GM18909 (cell line): ENCODE results near the gene CGB2.
"Not testable (repeated sequence)": the region's sequence is repeated elsewhere in the genome, so short reads cannot be mapped to it uniquely, and the experiment has no call there.

Experiments
- ATAC-seq: cut with Tn5 transposase; IDR thresholded peaks from one replicate; pipeline ENCODE4 v1.9.1; 2021; ENCODE audit warnings: mild to moderate bottlenecking; ENCODE audit not compliant: unreplicated experiment, poor library complexity

The CGB2 gene

DNA sequence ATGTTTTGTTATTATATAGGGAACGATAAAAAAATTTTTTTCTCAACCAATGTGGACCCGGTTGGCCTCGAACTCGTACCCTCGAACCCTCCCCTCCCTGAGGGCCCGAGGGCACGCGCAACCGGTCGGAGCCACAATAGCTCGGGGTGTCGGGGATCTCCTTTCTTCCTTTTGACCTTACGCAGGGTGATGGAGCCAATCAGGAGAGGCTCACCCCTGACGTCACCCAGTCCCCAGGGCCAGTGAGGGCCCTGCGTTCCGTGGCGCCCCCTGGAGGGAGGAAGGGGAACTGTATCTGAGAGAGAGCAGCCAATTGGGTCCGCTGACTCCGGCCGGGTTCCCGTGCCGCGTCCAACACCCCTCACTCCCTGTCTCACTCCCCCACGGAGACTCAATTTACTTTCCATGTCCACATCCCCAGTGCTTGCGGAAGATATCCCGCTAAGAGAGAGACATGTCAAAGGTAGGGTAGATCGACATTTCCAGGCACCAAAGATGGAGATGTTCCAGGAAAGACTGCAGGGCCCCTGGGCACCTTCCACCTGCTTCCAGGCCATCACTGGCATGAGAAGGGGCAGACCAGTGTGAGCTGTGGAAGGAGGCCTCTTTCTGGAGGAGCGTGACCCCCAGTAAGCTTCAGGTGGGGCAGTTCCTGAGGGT, at the start of gene CGB2:
TSS of gene CGB2 (plus strand) at position 249 of the 660 bp plus-strand sequence. CDS start at position 455, 206 bp downstream.
- not testable (repeated sequence) for ATAC-seq

DNA sequence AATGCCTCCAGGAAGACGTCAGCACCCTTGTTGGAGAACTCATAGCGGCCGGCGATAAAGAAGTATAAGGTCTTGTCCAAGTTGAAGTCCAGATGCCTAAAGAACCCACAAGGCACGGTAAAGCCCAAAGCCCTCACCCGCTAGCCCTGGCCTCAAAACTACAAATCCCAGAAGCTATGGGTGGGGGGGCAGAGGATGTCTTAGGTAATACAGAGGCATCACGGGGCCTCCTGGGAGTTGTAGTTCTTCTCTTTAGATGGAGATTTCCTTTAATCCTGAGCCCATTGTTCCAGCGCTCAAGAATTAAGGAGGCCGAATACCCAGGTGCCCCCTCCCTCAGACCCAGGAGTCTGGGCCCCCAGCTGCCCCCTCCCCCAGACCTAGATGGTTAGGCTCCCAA, 49.4 kb upstream of the CGB2 start:
- no peak for ATAC-seq

DNA sequence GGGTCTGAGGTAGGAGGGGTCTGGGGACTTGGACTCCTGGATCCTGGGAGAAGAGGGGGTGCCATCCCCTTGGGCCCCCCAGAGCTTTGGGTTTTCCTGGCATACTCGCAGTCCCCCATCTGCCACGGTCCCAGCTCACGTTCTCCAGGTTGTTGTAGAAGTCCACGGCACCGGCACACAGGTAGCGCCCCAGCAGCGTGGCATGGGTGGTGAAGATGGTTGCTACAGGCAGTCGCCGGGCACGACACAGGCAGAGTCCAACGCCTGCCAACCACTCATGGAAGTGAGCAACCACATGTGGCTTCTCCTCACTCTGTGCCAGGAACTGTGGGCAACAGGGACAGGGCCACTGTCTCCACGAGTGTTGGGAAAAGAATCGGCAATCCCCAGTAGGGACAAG, 46.0 kb upstream of the CGB2 start:
- no peak for ATAC-seq

DNA sequence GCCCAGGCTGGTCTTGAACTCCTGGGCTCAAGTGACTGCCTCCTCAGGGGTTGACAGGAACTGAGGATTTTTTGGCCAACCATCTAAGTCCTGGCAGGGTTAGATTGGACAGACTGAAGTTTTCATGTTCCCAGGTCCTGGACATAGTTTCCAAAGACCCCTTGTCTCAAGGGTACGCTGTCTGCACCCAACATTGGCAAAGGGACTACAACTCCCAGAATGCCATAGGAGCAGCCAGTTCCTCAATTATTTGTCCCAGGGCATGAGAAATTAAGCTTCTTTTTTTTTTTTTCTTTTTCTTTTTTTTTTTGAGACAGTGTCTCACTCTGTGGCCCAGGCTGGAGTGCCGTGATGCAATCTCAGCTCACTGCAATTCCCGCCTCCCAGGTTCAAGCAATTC, 45.5 kb upstream of the CGB2 start:
- ATAC-seq = no peak

DNA sequence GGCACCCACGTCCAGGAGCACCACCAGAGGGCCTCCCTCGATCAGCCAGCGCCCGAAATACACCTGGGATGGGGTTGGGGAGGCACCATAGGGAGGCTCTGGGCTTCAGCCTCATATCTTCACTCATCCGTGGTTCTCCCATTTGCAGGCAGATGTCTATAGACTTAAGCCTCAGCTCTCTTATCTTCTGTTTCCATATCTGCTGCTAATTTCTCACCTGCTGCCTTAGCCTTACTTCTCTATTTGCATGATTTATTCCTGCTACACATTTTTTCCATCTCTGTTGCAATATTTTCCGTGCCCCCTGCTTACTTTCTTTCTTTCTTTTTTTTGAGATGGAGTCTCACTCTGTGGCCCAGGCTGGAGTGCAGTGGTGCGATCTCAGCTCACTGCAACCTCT, 44.4 kb upstream of the CGB2 start:
- ATAC-seq = no peak

DNA sequence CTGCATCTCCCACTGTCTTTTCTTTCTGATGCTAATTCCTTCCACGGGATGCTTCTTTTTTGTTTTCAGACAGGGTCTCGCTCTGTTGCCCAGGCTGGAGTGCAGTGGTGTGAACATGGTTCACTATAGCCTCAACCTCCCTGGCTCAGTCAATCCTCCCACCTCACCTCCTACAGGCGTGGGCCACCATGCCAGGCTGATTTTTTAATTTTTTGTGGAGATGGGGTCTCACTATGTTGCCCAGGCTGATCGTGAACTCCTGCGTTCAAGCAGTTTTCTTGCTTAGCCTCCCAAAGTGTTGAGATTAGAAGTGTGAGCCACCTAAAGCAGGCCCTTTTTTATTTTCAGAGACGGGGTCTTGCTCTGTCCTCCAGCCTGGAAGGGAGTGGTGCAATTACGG, 43.4 kb upstream of the CGB2 start:
- ATAC-seq = no peak

DNA sequence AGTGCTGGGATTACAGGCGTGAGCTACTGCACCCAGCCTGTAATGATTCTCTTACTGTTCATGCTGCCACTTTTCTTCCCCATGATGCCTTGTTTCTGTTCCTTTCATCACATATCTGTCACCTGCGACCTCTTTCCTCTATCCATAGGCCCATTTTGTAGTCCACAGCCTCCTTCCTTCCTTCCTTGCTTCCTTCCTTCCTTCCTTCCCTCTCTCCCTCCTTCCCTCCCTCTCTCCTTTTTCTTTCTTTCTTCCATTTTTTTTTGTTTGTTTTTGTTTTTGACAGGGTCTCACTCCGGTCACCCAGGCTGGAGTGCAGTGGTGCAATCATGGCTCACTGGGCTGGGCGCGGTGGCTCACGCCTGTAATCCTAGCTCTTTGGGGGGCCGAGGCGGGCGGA, 42.8 kb upstream of the CGB2 start:
- no peak for ATAC-seq

DNA sequence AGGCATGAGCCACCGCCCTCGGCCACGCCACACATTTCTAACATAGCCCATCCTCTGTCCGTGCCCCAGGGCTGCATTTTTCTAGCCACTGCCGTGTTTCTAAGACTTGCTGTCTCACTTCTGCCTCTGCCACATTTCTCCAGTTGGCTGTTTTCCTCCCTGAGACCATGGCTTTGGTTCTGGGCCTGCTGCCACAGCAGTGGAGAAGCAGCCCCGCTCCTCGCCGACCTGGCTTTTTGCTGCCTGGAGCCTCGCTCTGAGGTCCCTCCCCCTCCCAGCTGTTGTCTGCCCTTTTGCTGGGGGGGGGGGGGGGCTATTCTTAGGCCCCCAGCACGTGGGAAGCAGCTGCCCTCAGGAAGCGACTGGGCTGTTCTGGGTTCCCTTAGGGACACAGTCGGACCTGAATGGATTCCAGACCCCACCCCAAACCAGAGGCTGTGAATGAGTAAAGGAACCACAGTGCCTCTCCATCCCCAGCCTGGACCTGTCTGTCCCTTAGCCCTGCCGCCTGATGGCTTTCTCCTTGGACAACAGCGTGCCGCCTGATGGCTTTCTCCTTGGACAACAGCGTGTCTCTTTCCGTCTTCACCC, 41.9 kb upstream of the CGB2 start:
- no peak for ATAC-seq

DNA sequence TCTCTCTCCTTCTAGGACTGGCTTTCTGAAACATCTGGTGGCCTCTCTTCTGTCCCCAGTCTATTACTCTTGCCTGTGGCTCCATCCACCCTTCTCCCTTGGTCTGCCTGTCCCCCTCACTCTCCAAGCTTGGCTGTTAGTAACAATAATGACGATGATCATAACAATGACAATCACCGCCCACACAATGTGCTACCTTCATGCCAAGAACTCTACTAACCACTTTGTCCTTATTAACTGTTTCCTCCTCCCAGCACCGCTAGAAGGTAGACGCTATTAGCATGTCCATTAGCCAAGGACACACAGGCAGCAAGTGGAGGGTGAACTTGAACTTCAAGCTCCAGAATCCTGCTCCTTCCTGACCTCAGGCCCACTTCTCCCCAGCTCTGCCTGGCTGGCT, 41.3 kb upstream of the CGB2 start:
- no peak for ATAC-seq

DNA sequence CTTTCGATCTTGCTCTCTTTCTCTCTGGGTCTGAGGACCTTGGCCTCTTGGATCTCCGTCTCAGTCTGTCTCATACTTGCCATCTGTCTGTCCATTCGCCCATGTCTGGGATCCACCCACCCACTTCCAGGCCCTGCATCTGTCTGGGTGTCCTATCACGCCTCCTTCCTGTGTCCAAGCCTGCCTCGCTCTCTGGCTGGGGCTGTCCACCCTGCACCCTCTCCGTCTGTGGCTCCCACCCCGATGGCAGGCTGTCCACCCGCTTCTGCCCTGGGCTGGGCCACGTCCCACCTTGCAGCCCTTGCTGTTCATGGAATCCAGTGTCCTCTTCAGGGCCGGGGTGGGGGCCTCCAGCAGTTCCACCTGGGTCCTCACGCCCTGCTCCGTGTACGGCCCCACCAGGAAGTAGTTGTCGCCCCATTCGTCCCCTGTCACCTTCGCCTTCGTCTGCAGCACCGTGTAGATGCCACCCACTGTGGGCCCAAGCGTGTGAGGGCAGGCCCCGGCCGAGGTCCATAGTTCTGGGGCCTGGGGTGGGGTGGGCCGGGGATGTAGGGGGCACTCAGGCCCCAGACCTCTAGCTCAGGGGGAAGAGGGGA, 40.6 kb upstream of the CGB2 start:
- no peak for ATAC-seq

DNA sequence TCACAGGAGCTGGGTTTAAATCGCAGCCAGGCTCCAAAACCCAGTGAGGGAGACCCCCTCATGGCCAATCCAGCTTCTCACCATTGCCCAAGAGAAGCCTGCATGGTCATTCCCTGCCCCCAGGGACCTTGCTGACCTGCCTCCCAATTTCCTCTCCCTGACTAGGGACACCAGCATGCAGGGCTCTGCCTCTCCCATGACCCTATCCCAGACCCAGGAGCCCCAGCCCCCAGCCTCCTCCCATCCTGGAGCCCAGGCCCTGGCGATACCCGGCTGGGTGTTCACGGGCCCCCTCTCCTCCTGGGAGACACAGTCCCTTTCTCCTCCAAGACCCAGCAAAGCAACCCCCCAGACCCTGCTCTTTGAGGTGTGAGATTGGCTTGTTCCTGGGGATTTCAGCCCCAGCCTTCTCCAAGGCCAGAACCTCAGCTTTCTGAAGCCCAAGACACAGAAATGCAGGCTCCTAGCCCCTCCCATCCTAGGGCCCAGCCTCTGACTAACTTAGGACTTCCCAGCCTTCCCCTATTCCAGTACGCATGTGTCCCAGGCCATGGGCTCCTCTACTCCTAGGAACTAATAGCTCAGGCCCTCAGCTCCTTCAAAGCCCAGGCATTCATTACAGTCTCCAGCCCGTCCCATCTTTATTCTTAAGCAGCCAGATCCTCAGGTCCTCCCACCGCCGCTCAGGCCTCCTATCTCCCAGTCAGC, 39.7 kb upstream of the CGB2 start:
- ATAC-seq = no peak

DNA sequence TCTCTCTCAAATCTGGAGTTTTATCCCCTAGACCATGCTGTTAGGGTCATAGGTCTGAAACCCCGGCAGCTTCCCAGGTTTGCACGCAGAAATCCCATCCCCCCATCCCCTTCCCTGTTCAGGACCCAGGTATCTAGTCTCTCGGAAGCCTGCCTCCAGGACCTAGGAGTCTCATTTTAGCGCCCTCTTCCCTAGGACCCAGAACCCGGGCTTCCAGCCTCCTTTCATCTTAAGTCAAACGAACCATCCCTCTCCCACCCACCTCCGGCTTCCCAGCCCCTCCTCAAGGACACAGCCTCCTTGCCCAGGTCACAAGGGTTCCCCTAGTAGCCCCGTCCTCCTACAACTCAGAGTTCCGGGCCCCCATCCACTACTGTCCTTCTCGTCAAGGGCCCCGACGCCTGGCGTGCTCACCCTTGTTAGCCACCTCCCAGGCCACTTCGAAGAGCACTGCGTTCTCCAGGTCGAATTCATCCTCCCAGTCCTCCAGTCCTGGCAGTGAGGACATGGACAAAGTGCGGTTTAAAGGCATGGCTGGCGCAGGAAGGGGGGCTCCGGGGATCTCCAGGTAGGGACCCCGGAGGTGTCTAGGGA, 39.0 kb upstream of the CGB2 start:
- peak; percentile 4 for ATAC-seq

DNA sequence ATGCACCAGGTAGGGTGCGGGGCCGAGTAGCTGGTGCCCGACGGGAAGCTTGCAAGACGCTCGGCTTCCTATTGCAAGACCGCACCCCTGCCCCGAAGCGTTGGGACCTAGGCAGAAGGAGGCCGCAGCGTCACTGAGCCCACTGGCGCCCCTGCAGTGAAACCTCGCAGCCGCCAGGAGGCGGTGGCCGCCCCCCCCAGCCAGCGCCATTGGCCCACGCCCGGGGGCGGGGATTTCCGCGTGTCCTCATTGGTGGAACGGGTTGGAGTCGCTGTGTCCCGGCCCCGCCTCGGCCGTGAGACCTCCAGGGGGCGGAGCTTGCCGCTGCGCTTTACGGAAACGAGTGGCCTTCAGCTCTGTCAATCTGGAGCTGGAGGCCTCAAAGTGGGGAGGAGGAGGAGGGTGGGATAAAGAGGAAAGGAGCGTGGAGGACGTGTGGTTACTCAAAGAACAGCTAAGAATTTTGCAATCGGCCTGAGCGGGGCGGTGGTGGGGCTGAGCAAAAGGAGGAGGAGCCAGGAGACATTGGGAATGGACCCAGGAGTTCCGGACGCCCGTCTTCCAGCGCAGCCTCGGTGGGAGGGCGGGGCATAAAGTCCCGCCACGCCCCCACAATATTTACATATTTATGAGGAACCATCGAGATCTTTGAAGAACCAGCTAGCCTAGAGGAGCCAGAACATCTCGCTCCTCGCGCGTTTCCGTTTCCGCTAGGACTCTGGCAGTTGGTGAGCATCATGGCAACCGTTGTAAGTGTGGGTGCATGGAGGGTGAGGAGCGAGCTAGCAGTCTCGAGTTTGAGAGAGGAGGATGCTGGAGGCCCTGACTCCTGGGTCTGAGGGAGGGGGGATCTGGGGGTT, 38.3 kb upstream of the CGB2 start, which contains the start of the genes GYS1 and RUVBL2:
TSS of gene GYS1 (minus strand) at position 135 of the 860 bp plus-strand sequence. CDS start 197 bp downstream, outside the sequence.
TSS of gene RUVBL2 (plus strand) at position 713 of the 860 bp plus-strand sequence. CDS start at position 738, 25 bp downstream.
- ATAC-seq = peak; percentile 87

DNA sequence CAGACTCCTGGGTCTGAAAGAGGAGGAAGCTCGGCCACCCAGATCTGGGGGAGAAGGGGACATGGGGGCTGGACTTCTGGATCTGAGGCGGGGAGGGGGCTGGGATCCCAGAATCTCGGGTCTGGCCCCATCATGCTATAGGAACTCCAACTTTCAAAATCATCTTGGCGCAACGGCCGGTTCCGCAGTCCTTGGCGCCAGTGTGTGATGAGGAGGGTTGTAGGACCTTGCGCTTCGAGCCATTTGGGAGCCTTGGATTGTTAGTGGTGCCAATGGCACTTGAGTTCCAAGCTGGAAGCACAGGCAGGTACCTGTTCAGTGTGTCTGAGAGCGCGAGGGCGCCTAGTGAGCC, 37.7 kb upstream of the CGB2 start:
- ATAC-seq = no peak

DNA sequence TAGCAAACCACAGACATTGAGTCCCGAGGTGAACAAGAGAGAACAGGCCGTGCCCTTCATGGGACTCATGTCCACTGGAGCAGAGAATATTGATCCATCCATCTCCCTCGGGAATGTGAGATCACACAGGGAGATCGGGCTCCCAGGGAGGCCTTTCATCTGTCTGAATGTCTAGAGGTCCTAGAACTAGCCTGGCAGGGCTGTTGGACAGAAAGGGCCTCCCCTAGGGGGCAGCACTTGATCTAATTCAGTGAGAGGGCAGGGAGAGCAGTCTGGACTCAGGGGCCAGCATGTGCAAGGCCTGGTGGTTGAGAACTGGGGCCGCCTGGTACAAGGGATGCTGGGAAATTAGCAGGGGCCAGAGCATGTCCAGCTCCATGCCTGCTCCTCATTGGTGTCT, 33.7 kb upstream of the CGB2 start:
- ATAC-seq = no peak

DNA sequence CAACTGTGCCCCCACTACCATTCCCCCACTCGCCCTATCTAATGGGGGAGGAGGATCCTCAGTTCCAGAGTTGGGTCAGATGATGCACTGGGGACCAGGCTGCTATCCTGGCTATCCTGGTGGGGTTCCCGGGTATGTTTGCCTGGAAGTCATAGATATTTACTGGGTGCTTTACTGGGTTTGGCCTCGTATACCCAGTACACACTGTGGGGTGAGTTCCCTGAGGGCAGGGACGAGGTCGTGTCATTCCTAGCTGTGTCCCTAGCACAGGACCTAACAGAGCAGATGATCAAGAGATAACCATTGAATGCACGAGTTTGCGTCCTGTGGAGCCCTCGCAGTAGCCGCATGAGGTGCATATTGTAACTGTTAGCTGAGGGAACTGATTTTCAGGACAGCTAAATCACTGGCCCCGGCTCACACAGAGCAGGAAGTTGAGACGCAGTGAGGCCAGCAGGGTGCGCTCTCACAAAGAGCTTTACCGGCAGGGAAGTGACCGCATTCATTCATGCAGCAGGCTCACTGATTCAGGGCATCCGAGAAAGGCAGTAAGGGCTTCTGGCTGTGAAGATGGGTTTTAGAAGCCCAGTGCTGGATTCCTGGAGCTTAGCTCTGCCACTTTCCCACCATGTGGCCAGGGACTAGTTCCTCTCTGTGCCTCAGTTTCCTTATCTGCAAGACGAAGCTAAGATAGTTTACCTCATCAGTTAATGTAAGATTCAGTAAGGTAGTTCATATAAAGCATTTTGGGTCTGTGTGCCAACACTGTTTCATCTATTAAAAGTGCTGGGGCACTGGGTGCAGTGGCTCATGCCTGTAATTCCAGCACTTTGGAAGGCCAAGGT, 32.0 kb upstream of the CGB2 start:
- no peak for ATAC-seq

DNA sequence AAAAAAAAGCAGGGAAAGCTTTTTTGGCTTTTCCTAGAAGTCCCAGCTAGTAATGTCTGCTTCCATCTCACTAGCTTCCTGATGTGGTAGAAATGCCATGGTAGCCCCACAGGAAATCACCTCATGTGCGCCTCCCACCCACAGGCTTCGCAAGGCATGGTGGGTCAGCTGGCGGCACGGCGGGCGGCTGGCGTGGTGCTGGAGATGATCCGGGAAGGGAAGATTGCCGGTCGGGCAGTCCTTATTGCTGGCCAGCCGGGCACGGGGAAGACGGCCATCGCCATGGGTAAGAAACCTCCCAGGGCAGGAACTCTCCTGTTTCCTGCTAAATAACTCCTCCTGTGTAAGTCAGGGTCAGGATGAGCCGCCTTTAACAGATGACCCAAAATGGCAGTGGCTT, 27.6 kb upstream of the CGB2 start:
- no peak for ATAC-seq

DNA sequence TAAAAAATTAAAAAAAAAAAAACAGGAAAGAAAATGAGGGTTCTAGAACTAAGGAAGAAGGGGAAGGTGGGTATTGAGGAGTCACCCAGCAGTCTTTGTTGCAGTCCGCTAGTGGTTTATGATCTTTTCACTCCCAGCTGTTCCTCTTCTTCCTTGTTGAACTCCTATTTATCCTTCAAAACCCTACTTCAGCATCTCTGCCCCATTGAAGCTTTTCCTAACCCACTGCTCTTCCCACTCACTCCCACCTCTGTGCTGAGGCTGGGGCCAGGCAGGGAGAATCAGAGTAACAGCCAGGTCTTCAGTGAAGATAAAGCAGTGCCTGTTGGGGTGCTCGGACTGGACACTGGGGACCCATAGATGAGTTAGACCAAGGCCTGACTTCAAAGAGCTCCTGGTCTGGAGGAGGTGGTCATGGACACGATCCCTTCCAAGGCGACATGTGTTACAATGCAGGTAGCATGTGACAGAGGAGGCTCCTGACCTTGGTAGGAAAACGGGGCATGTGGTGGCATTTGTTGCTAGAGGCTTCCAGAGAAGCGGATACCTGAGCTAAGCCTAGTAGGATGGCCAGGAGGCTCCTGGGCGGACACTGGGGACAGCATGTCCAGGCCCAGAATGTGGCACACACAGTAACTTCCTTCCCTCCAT, 26.6 kb upstream of the CGB2 start:
- no peak for ATAC-seq

DNA sequence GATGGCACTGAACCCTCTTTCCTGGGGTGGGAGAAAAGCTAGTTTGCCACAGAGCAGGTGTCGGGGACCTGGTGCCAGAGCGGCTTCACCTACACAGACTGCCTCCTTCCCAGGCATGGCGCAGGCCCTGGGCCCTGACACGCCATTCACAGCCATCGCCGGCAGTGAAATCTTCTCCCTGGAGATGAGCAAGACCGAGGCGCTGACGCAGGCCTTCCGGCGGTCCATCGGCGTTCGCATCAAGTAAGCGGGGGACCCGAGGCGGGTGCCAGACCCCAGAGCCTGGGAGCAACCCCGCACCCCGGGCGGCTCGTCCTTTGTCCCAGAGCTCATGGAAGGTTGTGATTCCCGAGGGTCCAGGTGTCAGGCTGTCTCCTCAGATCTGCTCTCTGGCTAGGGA, 24.8 kb upstream of the CGB2 start:
- ATAC-seq = no peak
